GM06990 (cell line): ENCODE measurements around the gene SBF2.

ENCODE experiments used
- DNase-seq: peaks from one replicate; pipeline ENCODE4 v3.0.0-alpha.2; 2011; ENCODE audit not compliant: insufficient read length; ENCODE audit errors: extremely low read depth
- H3K27me3 ChIP-seq: replicated peaks from 2 replicates; pipeline ENCODE4 v1.6.0; 2011; ENCODE audit warnings: low read length; ENCODE audit not compliant: control insufficient read depth, insufficient read depth
- H3K36me3 ChIP-seq: 2 replicates; pipeline ENCODE4 v1.5.1; 2011; ENCODE audit warnings: low read length; ENCODE audit not compliant: control insufficient read depth, insufficient read depth
- H3K4me3 ChIP-seq: replicated peaks from 2 replicates; pipeline ENCODE4 v1.5.1; 2011; ENCODE audit warnings: low read depth, mild to moderate bottlenecking, control low read depth, low read length
- CTCF ChIP-seq: IDR thresholded peaks from 2 replicates; pipeline ENCODE4 v1.5.1; 2011; ENCODE audit warnings: low read length, control low read depth, mild to moderate bottlenecking, inconsistent platforms; ENCODE audit not compliant: insufficient read depth, poor library complexity, severe bottlenecking

The SBF2 gene

GRCh38 chr11:10048350-10048749, 245.7 kb downstream of the SBF2 start:
- Histone ChIP-seq H3K4me3 (no peak overlapping the region), H3K27me3 (no peaks in the 10 kb centered on the region), H3K36me3 (no peaks in the 10 kb centered on the region)
- DNase-seq, result no peak
- no peak for TF ChIP-seq CTCF

DNA sequence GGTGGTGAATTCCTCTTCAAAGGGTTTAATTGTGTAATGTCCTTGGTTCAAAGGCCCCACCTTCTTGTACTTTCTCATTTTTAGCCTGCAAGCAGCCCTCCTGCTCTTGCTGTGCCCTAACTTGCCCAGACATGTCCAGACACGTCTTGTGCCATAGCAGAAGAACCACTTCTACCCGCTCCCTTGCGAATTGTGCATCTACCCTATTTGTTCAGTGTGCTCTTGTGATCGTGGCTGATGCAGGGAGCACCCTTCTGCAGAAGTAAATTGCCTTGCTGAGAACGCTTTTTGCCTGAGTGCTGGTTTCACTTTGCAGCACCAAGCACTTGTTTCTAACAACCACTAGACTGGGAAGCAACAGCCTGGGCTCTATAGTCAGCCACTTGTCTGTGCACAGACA, 249.4 kb downstream of the SBF2 start:
- no peak for DNase-seq

GRCh38 chr11:10042699-10043098, 251.3 kb downstream of the SBF2 start:
- no peak for TF ChIP-seq CTCF
- DNase-seq, result no peak

More for the DNA sequence above, 249.4 kb downstream of the SBF2 start:
- no peaks in the 10 kb centered on the region for H3K27me3 ChIP-seq
- H3K4me3 ChIP-seq, result no peak overlapping the region
- no peak for TF ChIP-seq CTCF
- no peaks in the 10 kb centered on the region for H3K36me3 ChIP-seq

DNA sequence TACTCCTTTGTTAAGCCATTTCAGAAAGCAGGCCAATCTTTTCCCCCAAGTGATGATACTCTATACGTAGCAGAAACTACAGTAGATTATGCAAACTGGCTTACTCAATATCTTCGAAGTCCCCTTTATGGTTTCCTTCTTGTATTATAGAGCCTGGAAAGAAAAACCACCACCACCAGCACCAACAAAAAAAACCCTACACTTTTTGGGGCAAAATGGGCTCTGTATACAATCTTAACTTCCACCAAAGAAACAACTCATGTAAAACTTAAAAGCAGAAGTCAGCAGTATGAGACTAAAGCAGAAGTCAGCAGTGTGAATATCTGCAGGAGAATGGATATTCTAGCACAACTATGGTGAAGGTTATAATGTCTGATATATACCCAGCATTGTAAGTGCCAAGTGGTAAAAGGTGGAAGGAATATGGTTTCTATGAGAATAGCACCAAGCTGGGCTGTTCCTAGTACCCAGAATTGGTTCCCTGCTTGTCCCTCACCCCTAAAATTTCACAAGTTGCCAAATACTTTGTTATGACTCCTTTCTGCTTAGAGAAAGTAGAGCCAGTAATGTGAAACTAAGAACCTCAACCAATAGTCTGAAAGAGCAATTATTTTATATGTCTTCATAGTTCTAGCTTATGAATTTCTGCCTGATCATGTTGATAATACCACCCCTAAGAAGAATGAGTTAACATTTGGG, 252.1 kb downstream of the SBF2 start:
- Histone ChIP-seq H3K36me3 (no peaks in the 10 kb centered on the region), H3K27me3 (no peaks in the 10 kb centered on the region), H3K4me3 (no peak overlapping the region)
- no peak for DNase-seq
- no peak for TF ChIP-seq CTCF

More at GRCh38 chr11:10042699-10043098, 251.3 kb downstream of the SBF2 start:
- H3K36me3 ChIP-seq, result no peaks in the 10 kb centered on the region
- no peak overlapping the region for H3K4me3 ChIP-seq
- no peaks in the 10 kb centered on the region for H3K27me3 ChIP-seq

DNA sequence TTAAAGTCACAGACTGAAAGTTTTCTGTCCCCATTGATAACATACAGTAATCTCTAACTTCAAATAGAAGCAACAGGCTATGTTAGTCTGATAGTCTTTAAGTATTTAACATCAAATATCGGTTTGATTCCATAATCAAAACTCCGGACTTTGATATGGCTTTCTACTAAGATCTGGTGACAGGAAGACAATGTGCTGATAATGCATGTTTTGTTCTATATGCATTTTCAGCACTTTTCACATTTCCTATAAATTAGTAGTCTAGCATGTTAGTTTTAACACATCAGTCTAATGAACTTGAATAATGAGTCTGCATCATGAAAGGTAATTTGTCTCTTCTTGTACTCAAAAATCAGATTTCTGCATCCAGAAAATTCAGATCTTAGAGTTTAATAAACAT, 252.7 kb downstream of the SBF2 start:
- no peak for TF ChIP-seq CTCF
- no peaks in the 10 kb centered on the region for H3K27me3 ChIP-seq
- H3K36me3 ChIP-seq, result no peaks in the 10 kb centered on the region
- DNase-seq, result no peak
- no peak overlapping the region for H3K4me3 ChIP-seq
